Camera-type eye (tissue), 1 donor: Measurements from ENCODE around the gene IFNA7. TPM values are rescaled to one million over a fixed set of nuclear protein-coding genes. Genes with fewer than 3 reads are reported as not detected.

ENCODE experiments used
- total RNA-seq: library from RNA; depleted of rRNA; stranded (reverse); fragments of >200 nt; gene quantifications from one replicate; pipeline ENCODE4 v1.2.3, GENCODE V29; 2014

The IFNA7 gene
- total RNA-seq, result not detected

GRCh38 chr9:21202105-21202504, at the start of gene IFNA7:
IFNA7 (minus strand) TSS chr9:21202205; CDS start chr9:21202165, 40 bp downstream.

GRCh38 chr9:21239911-21240310, 37.9 kb upstream of the IFNA7 start, which contains the start of gene IFNA14:
IFNA14 (minus strand) TSS chr9:21240005; CDS start chr9:21239935, 70 bp downstream.

DNA sequence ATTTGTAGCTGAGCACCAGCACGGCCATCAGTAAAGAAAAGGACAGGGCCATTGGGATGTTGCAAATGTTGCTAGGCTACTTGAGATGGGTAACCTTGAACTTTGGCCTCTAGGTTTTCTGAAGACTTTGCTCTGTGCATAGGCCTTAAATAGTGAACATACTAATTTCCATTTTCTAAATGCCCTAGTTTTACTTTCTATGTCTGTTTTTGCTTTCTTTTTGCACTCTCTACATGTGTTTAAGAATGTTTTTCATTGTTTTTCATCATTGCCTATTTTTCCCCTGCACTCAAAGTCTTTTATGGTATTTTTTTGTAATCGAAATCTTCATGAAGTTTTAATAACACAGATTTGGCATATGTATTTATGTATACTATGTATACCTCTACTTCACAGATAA, 26.1 kb upstream of the IFNA7 start, which contains the start of gene IFNA17:
IFNA17 (minus strand) TSS at position 101 of the 400 bp plus-strand sequence; CDS start at position 52, 49 bp downstream.

GRCh38 chr9:21217211-21217610, 15.2 kb upstream of the IFNA7 start, which contains the start of gene IFNA16:
IFNA16 (minus strand) TSS chr9:21217311; CDS start chr9:21217305, 6 bp downstream.

GRCh38 chr9:21207043-21207442, 5.0 kb upstream of the IFNA7 start, which contains the start of gene IFNA10:
IFNA10 (minus strand) TSS chr9:21207143; CDS start chr9:21207097, 46 bp downstream.

GRCh38 chr9:21187487-21187886, 14.5 kb downstream of the IFNA7 start, which contains the start of gene IFNA4:
IFNA4 (minus strand) TSS chr9:21187587; CDS start chr9:21187531, 56 bp downstream.

GRCh38 chr9:21166560-21166959, 35.4 kb downstream of the IFNA7 start, which contains the start of gene IFNA21:
IFNA21 (minus strand) TSS chr9:21166660; CDS start chr9:21166612, 48 bp downstream.

Other genes with a start within 250 kb of the IFNA7 start
- 5.1 TPM for gene HACD4, start 170.6 kb downstream of the IFNA7 start, total RNA-seq
- gene IFNB1, start 124.3 kb downstream of the IFNA7 start, total RNA-seq, result not detected
- not detected for gene IFNW1, start 60.4 kb downstream of the IFNA7 start, total RNA-seq
- not detected for gene IFNA21, start 35.5 kb downstream of the IFNA7 start, total RNA-seq
- gene IFNA4, start 14.6 kb downstream of the IFNA7 start, total RNA-seq, result not detected
- gene IFNA10, start 4.9 kb upstream of the IFNA7 start, total RNA-seq, result not detected
- not detected for gene IFNA16, start 15.1 kb upstream of the IFNA7 start, total RNA-seq
- not detected for gene IFNA17, start 26.0 kb upstream of the IFNA7 start, total RNA-seq
- gene IFNA14, start 37.8 kb upstream of the IFNA7 start, total RNA-seq, result not detected
- not detected for gene IFNA5, start 103.1 kb upstream of the IFNA7 start, total RNA-seq
- 68.1 TPM for gene KLHL9, start 133.2 kb upstream of the IFNA7 start, total RNA-seq
- not detected for gene IFNA6, start 148.7 kb upstream of the IFNA7 start, total RNA-seq
- not detected for gene IFNA13, start 165.9 kb upstream of the IFNA7 start, total RNA-seq
- gene IFNA2, start 183.2 kb upstream of the IFNA7 start, total RNA-seq, result not detected
- not detected for gene IFNA8, start 206.9 kb upstream of the IFNA7 start, total RNA-seq
- not detected for gene IFNA1, start 238.2 kb upstream of the IFNA7 start, total RNA-seq